ENCODE measurements around the gene ANAPC2. TPM values are rescaled to one million over a fixed set of nuclear protein-coding genes. Genes with fewer than 3 reads are reported as not detected.

The ANAPC2 gene
- total RNA-seq, 2 experiments from 2014 or later, result 34.8 to 90.4 TPM

GRCh38 chr9:137146527-137146918, 41.8 kb downstream of the ANAPC2 start:
- H3K9me2 ChIP-seq (ENCODE audit: insufficient read depth, low read length), result no peaks in the 10 kb centered on the region
- no peak overlapping the region for H2AFZ ChIP-seq (ENCODE audit: low read length)
- peaks cover 15% of the 10 kb centered on the region for H3K4me1 ChIP-seq (ENCODE audit: insufficient read depth, low read length, poor library complexity, severe bottlenecking)
- H3K36me3 ChIP-seq (ENCODE audit: insufficient read depth, low read length), result no peaks in the 10 kb centered on the region
- no peak for TF ChIP-seq CTCF (conservative IDR thresholded peaks at IDR 0.05; ENCODE audit: low read length)
- TF ChIP-seq EZH2phosphoT487 (IDR thresholded peaks at IDR 0.05; ENCODE audit: borderline replicate concordance, low read depth, low read length), result no peak
- POLR2A ChIA-PET, result no interaction called here
- H4K20me1 ChIP-seq (ENCODE audit: insufficient read depth, low read length), result no peaks in the 10 kb centered on the region
- H3K27ac ChIP-seq (ENCODE audit: low read depth, low read length, poor library complexity, severe bottlenecking), result no peak overlapping the region
- no TSS peak for BruUV-seq (replicated peaks)
- no peaks in the 10 kb centered on the region for H3K9me3 ChIP-seq (ENCODE audit: low read length)
- H3K4me3 ChIP-seq (ENCODE audit: low read depth, low read length, poor library complexity, severe bottlenecking), result no peak overlapping the region
- no peak overlapping the region for H3K4me2 ChIP-seq (ENCODE audit: low read length)
- DNase-seq (ENCODE audit: low spot score), result no peak
- no peaks in the 10 kb centered on the region for H3K79me2 ChIP-seq (ENCODE audit: insufficient read depth, low read depth, low read length)
- CTCF ChIA-PET (ENCODE audit: unreplicated experiment), result no interaction called here
- intact Hi-C loops (cut with micrococcal nuclease; ENCODE audit: unreplicated experiment), result no loop called here

- Histone ChIP-seq H3K79me2 (ENCODE audit: insufficient read depth, low read depth, low read length) (no peaks in the 10 kb centered on the region), H2AFZ (ENCODE audit: low read length) (no peak overlapping the region), H3K4me1 (ENCODE audit: insufficient read depth, low read length, poor library complexity, severe bottlenecking) (peaks cover 12% of the 10 kb centered on the region), H3K9me2 (ENCODE audit: insufficient read depth, low read length) (no peaks in the 10 kb centered on the region), H3K4me3 (ENCODE audit: low read depth, low read length, poor library complexity, severe bottlenecking) (no peak overlapping the region), H4K20me1 (ENCODE audit: insufficient read depth, low read length) (no peaks in the 10 kb centered on the region), H3K4me2 (ENCODE audit: low read length) (no peak overlapping the region), H3K27ac (ENCODE audit: low read depth, low read length, poor library complexity, severe bottlenecking) (no peak overlapping the region), H3K36me3 (ENCODE audit: insufficient read depth, low read length) (no peaks in the 10 kb centered on the region), H3K9me3 (ENCODE audit: low read length) (no peaks in the 10 kb centered on the region)
- BruUV-seq (replicated peaks), result no TSS peak
- no peak for DNase-seq (ENCODE audit: low spot score)
- ChIA-PET CTCF (ENCODE audit: unreplicated experiment) (no interaction called here), POLR2A (no interaction called here)
- TF ChIP-seq EZH2phosphoT487 (IDR thresholded peaks at IDR 0.05; ENCODE audit: borderline replicate concordance, low read depth, low read length), result no peak
- no peak for TF ChIP-seq CTCF (conservative IDR thresholded peaks at IDR 0.05; ENCODE audit: low read length)
- intact Hi-C loops (cut with micrococcal nuclease; ENCODE audit: unreplicated experiment), result no loop called here
These were observed 42.4 kb downstream of the ANAPC2 start for GRCh38 chr9:137145731-137146526.

GRCh38 chr9:137143459-137143858, 44.9 kb downstream of the ANAPC2 start:
- Histone ChIP-seq H3K4me2 (ENCODE audit: low read length) (no peak overlapping the region), H3K4me1 (ENCODE audit: insufficient read depth, low read length, poor library complexity, severe bottlenecking) (no peaks in the 10 kb centered on the region), H4K20me1 (ENCODE audit: insufficient read depth, low read length) (no peaks in the 10 kb centered on the region), H3K27ac (ENCODE audit: low read depth, low read length, poor library complexity, severe bottlenecking) (no peak overlapping the region), H3K36me3 (ENCODE audit: insufficient read depth, low read length) (no peaks in the 10 kb centered on the region), H3K79me2 (ENCODE audit: insufficient read depth, low read depth, low read length) (no peaks in the 10 kb centered on the region), H2AFZ (ENCODE audit: low read length) (no peak overlapping the region), H3K9me2 (ENCODE audit: insufficient read depth, low read length) (no peaks in the 10 kb centered on the region), H3K9me3 (ENCODE audit: low read length) (no peaks in the 10 kb centered on the region), H3K4me3 (ENCODE audit: low read depth, low read length, poor library complexity, severe bottlenecking) (no peak overlapping the region)
- POLR2A ChIA-PET, result no interaction called here
- no peak for TF ChIP-seq EZH2phosphoT487 (IDR thresholded peaks at IDR 0.05; ENCODE audit: borderline replicate concordance, low read depth, low read length)
- TF ChIP-seq CTCF (conservative IDR thresholded peaks at IDR 0.05; ENCODE audit: low read length), result no peak
- no peak for DNase-seq (ENCODE audit: low spot score)
- CTCF ChIA-PET (ENCODE audit: unreplicated experiment), result interaction anchor here (0.6 kb wide), 1 partner anchor 93 kb away, joined by 3 read pairs; no protein-coding TSS in a partner anchor
- intact Hi-C loops (cut with micrococcal nuclease; ENCODE audit: unreplicated experiment), result no loop called here
- no TSS peak for BruUV-seq (replicated peaks)
